ENCODE data around the gene NOS1AP. TPM values are rescaled to one million over a fixed set of nuclear protein-coding genes. Genes with fewer than 3 reads are reported as not detected.

The NOS1AP gene
- total and polyA plus RNA-seq, 2 donors (not counting 3 experiments of a cell fraction or from before 2014, with no cell fraction given) = 1.3 to 5.4 TPM

DNA sequence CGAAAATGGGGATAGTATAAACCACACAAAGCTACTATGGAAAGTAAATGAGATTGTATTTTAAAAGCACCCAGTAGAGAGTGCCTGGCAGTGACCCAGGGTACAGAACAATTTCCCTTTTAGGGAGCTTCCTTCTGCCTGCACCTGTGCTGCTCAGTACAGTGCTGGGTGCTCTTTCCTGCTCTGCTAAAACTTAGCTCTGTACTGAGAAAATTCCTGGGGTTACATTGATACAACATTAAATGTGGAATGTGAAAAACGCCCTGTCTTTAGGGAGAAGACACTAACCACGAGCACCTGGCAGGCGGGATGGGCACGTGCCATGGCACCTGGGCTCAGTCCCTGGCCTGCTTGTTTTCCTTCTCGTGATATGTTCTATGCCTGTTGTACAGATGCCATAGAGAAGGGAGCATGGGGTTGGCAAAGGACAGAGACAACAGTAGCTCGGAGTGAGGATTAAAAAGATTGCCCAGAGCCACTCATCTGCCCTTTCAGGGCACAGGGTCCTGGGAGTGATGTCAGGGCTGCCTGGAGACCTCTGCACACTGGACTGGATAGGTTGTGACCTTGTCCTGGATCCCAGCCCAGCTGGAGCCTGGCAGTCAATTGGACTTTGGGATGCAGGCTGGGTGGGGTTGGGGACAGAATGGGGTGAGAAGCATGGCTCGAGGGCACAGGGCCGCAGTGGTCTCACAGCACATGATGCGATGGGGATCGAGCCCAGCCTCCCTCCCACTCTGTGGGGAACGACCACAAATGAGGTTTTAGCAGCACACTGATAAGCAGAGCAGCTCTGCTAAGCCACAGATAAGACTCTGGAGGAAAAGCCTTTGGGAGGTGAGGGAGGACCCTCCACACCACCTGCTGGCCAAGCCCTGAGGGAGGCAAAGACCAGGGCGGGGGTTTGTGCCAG, 302.9 kb downstream of the NOS1AP start:
- ChIA-PET CTCF (interaction anchor here (0.9 to 1.1 kb wide), 4 partner anchors 8 to 316 kb away, joined by 3 to 4 read pairs (median 3); no protein-coding TSS in a partner anchor), POLR2A (no interaction called here)
- Histone ChIP-seq H3K9me3 (replicated peaks; ENCODE audit: control insufficient read depth, insufficient read depth, low read length) (no peaks in the 10 kb centered on the region), H3K9me1 (replicated peaks; ENCODE audit: control insufficient read depth, extremely low read depth, insufficient read depth, low read length) (no peaks in the 10 kb centered on the region), H3K36me3 (ENCODE audit: control insufficient read depth in 2 of 2, extremely low read depth in 1 of 2, insufficient read depth in 2 of 2, low read length in 2 of 2) (peaks cover 0 to 2% of the 10 kb centered on the region in 2 experiments), H3K27ac (ENCODE audit: insufficient read depth, low read depth, low read length) (no peak overlapping the region), H3K79me2 (ENCODE audit: control insufficient read depth, insufficient read depth, low read length) (no peaks in the 10 kb centered on the region), H2AFZ (ENCODE audit: low read depth, low read length) (no peak overlapping the region), H3K4me1 (ENCODE audit: control insufficient read depth, extremely low read depth, insufficient read depth, low read length) (no peaks in the 10 kb centered on the region), H3K4me2 (ENCODE audit: insufficient read depth, low read length) (no peak overlapping the region), H3K9ac (replicated peaks; ENCODE audit: extremely low read depth, insufficient read depth, low read length) (no peak overlapping the region), H3K27me3 (ENCODE audit: control insufficient read depth in 2 of 2, insufficient read depth in 2 of 2, low read length in 2 of 2) (no peaks in the 10 kb centered on the region), H4K20me1 (replicated peaks; ENCODE audit: control insufficient read depth, extremely low read depth, insufficient read depth, low read length) (no peaks in the 10 kb centered on the region), H3K4me3 (replicated peaks in 1 of 3; ENCODE audit: insufficient read depth in 1 of 3, low read depth in 1 of 3, low read length in 3 of 3) (no peak overlapping the region)
- dilution Hi-C loops (cut with MboI; ENCODE audit: extremely low pct_ligation_motif_present, low sequenced_read_pairs) = no loop called here
- FAIRE-seq (no peak), DNase-seq (ENCODE audit: low read depth, low spot score) (no peak)
- TF ChIP-seq POLR2A (IDR thresholded peaks at IDR 0.05; ENCODE audit: low read depth, low read length) (no peak), GATA2 (IDR thresholded peaks at IDR 0.05; ENCODE audit: insufficient read depth, insufficient read length, low read depth, low read length) (no peak), MYC (IDR thresholded peaks at IDR 0.05; ENCODE audit: low read depth, low read length) (no peak), EZH2 (IDR thresholded peaks at IDR 0.05; ENCODE audit: borderline replicate concordance, low read depth, low read length, severe bottlenecking) (no peak), FOS (IDR thresholded peaks at IDR 0.05; ENCODE audit: borderline replicate concordance, insufficient read depth, low read length) (no peak), JUN (IDR thresholded peaks at IDR 0.05; ENCODE audit: borderline replicate concordance, insufficient read depth, insufficient read length, low read depth) (no peak), POLR2AphosphoS5 (IDR thresholded peaks at IDR 0.05; ENCODE audit: insufficient read depth, low read depth, low read length) (no peak)
- TF ChIP-seq, protein P1, sequence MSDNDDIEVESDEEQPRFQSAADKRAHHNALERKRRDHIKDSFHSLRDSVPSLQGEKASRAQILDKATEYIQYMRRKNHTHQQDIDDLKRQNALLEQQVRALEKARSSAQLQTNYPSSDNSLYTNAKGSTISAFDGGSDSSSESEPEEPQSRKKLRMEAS (IDR thresholded peaks at IDR 0.05; ENCODE audit: insufficient read depth, insufficient read length) = no peak
- TF ChIP-seq, protein P2, sequence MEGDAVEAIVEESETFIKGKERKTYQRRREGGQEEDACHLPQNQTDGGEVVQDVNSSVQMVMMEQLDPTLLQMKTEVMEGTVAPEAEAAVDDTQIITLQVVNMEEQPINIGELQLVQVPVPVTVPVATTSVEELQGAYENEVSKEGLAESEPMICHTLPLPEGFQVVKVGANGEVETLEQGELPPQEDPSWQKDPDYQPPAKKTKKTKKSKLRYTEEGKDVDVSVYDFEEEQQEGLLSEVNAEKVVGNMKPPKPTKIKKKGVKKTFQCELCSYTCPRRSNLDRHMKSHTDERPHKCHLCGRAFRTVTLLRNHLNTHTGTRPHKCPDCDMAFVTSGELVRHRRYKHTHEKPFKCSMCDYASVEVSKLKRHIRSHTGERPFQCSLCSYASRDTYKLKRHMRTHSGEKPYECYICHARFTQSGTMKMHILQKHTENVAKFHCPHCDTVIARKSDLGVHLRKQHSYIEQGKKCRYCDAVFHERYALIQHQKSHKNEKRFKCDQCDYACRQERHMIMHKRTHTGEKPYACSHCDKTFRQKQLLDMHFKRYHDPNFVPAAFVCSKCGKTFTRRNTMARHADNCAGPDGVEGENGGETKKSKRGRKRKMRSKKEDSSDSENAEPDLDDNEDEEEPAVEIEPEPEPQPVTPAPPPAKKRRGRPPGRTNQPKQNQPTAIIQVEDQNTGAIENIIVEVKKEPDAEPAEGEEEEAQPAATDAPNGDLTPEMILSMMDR (IDR thresholded peaks at IDR 0.05; ENCODE audit: extremely low read depth in 1 of 2, insufficient read depth in 1 of 2, low read depth in 1 of 2, low read length in 2 of 2) = no peak
- intact Hi-C loops (cut with micrococcal nuclease) = no loop called here
- BruUV-seq (replicated peaks) = no TSS peak
